Measurements from ENCODE around the gene GSAP.

Gene GSAP

DNA sequence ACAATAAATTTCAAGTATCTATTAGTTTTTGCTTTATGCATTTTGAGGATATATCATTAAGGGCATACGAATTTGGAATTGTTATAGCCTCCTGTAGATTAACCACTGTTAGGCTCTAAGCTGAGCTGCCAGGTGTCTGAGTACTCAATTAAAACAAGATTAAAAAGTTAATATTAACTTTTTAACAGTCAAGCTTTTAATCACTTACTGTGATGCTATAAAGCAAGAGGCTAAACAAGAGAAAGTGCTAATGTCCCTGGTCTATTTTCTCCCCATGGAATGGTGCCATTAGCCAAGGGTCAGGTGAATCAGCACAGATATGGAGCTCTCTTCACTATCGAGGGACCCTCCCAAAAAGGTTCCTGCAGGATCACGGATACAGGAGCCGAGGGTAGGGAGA, 9.7 kb downstream of the GSAP start:
- DNase-seq (ENCODE audit: low read depth): no peak

DNA sequence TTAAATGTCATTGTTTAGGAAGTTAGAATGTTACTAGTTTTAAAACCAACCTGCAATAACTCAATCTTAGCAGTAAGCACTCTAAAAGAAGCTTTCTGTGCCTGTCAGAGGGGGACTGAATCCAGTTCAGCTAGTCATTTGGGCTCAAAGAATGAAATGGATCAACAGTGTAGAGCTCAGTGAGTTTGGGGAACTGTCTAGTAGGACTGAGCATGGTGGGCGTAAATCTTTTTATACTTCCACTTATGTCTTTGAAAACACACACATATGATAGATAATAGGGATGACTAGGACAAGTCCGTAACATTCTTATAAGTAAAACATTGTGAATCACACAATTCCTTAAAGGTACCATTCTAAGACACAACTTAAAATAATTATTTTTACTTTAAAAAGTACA, 11.5 kb downstream of the GSAP start:
- no peak for DNase-seq (ENCODE audit: low read depth)

DNA sequence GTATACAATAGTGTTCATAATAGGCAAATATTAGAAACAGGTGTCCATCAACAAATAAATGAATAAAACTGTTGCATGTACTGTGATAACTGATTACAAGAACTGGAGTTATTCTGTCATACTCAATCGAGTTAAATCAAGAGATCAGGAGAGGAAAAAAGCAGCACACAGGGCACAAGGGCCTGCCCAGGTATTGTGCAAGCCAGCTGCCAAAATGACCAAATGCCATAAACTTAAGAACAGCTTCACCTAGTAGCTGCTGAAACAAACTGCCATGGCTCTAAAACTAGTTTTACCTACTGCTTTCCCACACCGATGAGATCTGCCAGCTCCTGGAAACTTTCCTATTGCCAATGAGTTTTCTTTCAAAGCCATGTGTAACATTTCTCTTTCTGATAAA, 12.2 kb downstream of the GSAP start:
- DNase-seq (ENCODE audit: low read depth): no peak

DNA sequence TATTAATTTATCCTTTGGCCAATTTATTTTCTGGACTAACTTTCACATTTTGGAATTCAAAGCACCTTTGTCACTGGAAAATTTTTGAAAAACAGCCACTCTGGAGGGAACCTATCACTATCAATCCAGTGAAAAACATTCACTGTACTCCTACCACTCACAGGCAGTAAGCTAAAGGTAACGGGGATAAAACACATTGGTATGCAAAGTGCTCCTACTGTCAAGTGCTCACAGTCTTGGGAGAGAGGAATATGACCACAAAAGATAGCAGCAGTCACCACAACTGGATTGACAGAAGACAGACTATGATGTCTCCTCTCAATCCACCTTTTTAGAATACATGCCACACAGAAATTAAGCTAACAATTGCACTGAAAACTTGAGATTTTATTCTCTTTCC, 13.3 kb downstream of the GSAP start:
- DNase-seq (ENCODE audit: low read depth): no peak

DNA sequence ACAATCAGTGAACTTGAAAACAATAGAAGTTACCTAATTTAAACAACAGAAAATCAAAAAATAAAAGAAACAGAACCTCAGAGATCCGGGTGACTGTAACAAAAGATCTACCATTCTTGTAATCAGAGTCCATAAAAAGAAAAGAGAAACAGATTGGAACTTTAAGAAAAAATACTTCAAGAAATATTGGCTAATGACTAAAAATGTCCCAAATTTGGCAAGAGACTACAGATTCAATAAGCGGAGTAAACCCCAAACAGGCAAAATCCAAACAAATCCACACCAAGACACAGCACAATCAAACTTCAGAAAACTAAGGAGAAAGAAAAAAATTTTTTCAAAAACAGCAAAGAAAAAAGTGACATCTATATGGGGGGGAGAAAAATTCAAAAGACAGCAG, 15.1 kb downstream of the GSAP start:
- no peak for DNase-seq (ENCODE audit: low read depth)

DNA sequence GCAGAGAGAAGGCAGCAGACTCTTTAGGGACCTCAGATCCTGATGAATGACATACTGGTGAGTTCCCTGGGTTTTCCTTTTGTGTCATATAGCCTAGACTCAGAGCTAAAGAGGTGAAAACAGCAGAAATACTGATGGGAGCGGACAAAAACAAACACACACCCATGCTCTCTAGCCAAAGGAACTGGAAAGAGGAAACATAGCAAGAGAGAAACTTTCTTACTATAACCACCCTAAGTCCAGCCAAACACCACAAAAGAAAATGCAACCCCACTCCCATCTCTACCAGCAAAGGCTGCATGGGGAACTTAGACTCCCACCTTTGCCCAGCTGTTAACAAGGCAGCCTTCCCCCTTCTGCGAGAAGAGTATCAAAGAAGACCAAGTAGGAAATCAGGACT, 16.3 kb downstream of the GSAP start:
- no peak for DNase-seq (ENCODE audit: low read depth)

DNA sequence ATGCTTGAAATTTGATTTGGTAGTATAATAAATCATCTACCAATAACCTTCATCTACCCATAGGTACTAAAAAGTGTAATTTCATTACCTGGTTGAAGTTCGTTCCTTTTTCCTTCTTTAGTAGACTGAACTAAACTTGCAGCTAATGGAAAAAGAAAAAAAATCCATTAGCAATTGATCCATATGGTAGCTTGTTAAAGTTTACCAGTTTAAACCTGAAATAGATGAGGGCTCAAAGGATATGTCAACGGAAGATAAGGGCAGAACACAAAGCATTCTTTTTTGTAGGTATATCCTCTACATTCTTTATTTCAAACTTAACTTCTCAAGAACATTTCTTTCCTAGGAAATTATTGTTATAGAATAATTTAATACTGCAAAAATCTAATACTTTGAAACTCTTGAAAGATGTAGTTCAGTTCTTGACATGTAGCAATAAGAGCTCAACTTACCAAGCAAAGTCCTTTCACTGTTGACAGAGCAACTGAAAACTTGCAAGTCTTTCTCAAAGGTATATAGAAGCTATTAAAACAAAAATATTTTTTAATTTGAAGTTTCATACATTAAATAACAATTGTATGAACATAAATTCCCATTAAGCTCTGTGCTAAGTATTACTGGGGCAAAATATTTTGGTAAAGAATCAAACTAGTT, 19.1 kb downstream of the GSAP start:
- no peak for DNase-seq (ENCODE audit: low read depth)

DNA sequence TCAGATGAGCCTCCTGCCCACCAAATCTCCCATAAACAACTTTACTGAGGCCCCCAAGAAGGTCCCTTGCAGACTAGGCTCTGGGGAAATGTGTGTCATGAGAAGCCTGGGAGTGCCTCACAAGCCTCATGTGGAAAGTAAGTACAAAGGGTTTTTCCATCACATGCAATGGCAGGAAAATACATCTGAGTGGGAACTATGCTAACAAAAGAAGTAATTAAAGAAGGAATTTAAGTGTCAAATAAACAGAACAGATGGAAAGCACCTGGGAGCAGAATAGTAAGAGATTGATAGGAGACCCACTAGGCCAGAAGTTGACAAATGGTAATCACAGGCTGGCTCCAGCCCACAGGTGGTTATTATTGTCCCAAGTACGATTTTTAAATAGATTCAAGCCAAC, 20.5 kb downstream of the GSAP start:
- DNase-seq (ENCODE audit: low read depth): no peak

DNA sequence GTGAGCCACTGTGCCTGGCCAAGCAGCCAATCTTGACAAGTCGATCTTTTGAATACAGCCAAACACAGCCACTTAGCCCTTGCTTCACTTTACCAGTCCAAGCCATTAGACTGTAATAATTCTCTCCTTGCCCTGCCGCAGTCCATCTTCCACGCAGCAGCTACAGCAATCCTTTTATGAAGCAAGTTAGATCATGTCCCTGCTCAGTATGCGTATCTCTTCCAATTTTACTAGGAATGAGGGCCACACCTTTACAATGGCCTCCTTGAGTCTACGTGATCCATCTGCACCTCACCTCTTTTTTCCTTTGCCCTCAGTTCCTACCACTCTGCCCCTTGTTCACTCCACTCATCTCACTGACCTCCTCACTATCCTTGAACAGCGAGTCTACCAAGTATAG, 22.2 kb downstream of the GSAP start:
- no peak for DNase-seq (ENCODE audit: low read depth)

DNA sequence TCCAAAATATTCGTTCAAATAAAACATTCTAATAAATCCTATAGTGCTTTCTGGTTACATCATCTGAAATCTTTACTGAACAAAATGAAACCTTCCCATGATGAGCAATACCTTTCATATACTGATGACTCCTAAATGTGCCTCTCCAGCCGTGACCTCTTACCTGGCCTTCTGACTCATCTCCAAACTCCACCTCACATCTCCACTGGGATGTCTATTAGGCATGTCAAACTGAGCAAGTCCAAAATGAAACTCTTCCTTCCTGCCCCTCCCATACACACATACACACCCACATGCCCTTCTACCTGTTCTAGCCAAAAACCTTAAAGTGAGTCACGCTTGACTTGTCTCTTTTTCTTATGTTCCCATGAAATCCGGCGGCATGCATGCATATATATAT, 22.9 kb downstream of the GSAP start:
- DNase-seq (ENCODE audit: low read depth): no peak

DNA sequence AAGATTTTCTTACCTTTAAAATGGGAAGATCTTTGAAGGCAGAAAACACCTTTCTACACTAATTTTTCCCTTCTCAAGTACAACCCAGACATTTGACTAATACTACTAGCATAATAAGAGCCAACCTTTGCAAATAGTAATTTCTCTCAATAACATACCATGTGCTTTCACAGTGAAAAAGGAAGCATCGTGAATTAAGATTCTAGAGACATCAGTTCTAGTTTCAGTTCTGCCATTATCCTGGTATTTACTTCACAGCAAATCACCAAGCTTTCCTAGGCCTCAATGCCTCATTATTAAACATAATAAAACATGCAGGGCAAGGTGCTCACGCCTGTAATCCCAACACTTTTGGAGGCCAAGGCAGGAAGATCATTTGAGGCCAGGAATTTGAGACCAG, 24.9 kb downstream of the GSAP start:
- no peak for DNase-seq (ENCODE audit: low read depth)

DNA sequence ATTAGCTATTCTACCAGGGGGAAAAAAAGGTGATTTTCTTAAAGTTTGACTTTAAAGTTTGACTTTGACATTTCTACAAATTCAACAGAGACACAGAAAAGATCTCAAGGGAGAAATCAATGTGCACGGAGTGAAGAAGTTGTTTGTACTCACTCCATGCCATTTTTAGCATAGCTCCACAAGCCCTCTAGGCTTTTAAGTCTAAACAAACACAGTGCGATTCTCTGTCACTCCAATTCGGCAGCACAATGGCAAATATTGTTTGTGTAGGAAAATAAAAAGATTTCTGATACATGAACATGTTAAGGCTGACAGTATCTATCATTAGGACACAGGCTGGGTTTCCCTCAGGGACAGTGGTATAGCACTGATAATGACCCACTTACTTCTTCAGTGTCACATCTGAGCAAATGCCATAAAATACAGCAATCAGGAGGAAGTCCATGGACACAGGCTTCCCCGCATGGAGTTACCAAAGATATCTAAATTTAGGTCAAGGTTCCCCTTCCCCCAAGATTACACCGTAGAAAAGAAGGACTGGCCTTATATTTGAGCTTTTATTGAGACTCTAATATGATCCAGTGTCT, 28.0 kb downstream of the GSAP start:
- DNase-seq (ENCODE audit: low read depth): no peak

DNA sequence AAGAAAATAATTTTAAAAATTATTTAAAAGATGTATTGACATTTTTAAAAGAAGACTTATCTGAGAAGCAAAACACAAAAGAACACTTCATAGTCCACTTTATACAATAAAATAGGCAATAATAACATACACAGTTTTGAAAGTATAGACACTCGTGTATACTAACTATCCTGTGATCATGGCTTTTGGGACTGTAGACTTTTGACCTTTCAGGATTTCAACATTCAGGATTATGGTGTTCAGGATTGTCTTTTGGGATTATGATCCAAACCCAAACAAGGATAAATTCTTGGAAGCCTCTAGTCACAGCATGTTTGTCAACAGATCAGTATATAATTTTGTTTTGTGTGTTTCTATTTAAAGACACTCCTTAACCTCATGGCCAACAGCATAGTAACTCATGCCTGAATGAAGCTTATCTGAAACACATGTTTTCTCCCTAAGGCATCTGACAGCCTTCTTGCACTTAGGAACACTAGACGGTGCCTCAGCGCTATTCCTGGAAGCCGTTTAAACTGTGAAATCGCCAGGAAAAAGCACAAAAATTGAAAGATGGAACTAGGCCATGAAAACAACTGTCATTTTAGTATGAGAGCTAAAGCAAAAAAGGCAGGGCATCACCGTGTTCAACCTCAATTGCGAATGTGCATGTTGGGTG, 29.9 kb downstream of the GSAP start:
- peak; percentile 32 for DNase-seq (ENCODE audit: low read depth)

DNA sequence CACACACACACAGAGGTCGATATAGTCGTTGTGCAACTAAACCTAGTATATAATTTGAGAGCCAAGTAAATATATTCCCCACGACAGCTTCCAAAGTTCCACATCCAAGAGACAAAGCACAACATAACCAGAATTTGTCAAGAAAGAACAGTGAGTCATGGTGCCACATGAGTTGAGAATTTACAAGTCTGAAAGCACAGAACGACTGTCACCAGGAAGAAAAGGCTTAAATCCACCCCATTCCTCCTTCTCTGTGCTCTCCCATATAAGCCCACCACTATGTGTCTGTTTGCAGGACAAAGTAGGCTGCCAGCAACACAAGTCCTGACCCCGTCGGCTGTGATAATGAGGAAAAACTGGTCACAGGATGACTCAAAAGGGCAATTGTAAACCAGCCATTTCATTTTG, 32.8 kb downstream of the GSAP start:
- DNase-seq (ENCODE audit: low read depth): peak; percentile 8

DNA sequence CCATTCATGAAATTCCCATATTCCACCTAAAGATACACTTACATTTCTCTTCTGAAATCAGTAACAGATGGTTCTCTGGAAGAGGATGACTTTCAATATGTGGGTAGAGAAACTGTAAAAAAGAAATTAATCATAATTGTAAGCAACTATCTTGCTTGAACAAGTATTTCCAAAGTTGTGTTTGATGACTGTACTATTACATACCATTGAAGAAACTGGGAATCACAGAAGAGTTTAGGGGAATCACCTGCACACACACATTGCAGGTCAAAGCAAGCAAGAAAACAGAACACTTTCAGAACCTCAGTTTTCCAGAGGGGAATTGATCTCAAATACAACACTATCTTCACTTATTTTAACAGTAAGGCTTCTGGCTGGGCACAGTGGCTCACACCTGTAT, 33.6 kb downstream of the GSAP start:
- DNase-seq (ENCODE audit: low read depth): no peak

DNA sequence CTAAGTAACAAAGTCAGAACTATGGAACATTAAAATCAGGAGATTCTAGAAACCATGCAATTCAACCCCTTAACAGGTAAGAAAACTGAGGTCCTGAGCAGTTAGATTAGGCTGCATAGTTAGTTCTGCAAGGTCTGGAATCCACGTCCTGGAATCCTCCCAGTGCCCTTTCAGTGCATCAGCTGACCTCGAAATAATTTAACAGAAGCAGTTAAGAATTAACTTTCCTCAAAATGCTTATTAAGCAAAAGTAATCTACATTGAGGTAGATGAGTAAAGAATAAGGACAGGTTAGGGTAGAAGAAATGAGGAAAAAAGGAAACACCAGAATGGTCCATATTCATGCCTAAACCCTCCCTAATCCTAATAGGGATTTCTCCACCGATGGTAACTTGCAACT, 37.6 kb downstream of the GSAP start:
- DNase-seq (ENCODE audit: low read depth): no peak

DNA sequence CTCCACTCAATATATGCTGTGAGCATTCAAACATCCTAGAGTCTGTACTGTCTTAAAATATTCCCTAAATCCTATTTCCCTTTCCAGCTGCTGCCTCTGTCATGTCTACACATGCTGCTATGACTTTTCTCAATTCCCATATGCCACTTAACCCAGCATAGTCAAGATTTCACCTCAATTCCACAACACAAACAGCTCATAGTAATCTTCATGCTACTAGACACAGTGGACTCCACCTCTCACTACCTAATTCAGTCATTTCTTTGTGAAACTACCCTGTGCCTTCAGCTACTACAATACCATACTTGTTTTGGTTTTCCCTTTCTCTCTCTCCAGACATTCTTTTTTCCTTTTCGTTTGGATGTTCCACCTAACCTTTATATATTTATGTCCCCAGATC, 45.5 kb downstream of the GSAP start:
- DNase-seq (ENCODE audit: low read depth): no peak

DNA sequence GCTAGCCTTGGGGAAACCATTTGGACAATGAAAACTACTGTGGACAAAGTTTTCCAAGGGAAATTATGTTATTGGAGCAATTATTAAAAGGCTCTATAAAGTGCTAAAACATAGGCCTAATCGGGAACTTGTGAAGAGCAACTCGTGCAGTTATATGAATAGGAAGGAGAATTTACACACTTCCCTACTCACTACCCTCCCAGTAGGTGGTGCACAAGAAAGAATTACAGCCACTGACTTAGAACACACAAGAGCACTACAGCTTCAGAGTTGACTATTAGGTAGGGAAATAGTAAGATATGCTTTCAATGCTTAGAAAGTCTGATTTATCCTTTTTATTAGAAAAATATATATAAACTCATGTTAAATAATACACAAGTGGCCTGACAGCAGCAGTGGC, 47.2 kb downstream of the GSAP start:
- DNase-seq (ENCODE audit: low read depth): no peak

DNA sequence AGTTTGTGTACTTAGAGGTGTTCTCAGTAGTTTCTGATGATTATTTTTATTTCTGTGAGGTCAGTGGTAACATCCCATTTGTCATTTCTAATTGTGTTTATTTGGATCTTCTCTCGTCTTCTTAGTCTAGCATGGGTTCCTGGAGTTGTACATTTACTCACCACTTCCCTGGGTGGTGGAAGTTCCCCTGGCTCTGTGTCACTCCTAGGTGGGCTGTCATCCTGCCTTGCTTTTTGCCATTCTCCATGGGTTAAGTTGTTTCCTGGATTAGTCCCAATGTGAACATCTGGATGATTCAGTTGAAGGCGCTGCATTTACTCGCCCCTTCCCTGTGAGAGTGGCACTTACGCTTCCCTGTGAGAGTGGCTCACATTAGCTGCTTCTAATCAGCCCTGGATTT, 48.2 kb downstream of the GSAP start:
- no peak for DNase-seq (ENCODE audit: low read depth)

DNA sequence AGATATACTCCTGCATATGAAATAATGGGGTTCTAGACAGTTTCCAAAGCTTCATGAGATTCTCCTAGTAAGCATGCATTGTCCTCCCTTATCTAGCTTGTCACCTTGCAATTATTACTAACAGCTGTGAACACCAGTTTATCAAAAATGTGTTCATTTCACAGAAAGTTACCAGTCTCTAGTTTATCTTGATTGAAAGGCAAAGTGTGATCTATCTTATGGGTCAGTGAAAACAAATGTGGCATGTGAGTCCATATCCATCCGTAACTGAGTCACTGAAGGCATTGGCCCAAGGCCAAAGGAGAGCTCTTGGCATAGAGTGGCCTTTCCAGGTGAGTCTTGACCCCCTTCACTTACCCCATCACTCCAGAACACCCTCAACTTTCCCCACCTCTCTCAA, 53.2 kb downstream of the GSAP start:
- no peak for DNase-seq (ENCODE audit: low read depth)

DNA sequence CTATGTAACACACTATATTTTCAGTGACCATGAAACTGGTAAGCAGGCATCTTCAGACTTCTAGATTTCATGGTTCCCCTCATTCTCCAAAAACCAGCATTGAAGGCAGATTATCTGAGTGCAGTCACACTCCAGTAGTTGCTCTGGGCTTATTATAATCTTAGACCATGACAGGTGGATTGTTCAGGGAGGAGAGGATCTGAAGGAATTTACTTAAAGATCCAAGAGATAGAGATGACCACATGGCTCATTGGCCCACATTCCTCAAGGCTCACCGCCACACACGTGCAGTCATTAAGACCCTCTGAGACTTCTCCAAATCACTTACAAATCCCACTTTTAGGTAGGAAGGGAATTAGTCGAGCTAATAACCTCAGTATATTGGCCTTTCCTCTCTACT, 55.2 kb downstream of the GSAP start:
- no peak for DNase-seq (ENCODE audit: low read depth)

DNA sequence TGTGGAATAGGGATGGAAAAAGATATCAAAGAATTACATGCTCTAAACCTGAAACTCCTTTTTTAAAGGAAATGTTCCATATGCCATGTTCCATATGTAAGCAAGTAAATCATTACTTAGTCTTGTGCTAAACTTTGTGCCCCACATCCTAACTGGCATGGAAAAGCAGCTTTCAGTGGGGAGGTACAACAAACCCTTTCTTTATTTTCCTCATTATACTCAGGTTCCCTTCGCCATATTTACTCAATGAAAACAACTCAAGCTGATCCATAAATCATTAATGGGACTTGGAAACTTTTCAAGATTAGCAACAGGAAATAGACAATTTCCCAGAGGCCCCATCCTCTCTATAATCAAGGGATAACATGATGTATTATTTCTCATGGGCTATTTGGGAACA, 56.0 kb downstream of the GSAP start:
- DNase-seq (ENCODE audit: low read depth): no peak

DNA sequence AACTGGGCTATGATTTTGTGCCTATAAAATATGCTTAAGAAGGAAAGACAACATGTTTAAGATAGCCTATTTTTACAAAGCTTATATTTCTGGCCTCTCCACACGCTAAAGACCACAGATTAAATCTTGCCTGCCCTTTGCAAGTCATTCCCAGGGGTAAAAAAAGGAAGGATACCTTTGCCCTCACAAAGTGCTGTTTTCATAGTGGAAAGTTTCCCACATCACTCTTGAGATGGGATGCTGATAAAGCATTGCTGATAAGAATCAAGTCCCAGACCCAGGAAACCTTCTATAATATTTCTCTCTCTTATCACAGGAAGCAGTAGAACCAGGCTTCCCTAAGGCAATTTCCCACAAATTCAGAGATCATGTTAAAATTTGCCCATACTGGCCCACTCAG, 56.5 kb downstream of the GSAP start:
- no peak for DNase-seq (ENCODE audit: low read depth)

DNA sequence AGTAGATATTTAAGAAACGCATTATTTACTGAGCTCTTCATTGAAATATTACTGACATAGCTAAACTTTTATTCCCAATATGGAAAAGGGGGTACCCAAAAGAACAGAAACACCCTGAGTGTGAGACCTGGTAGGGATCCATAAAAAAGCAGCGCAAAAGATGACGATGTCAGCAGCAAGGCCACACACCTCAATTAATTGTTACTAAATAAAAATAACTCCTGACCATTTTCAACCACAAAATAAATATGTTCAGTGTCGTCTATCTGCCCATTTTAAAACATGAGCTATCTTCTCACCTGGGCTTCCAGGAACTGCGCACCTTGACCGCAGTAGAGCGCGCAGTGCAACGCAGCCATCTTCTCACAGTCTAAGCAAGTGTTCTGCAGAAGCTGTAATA, 61.2 kb downstream of the GSAP start:
- DNase-seq (ENCODE audit: low read depth): no peak
